ENCODE data around the gene PPP1R12B. TPM values are rescaled to one million over a fixed set of nuclear protein-coding genes. Genes with fewer than 3 reads are reported as not detected.
A peak's percentile ranks its signal among the peaks of the same experiment; 100 is the strongest.
"Not testable (repeated sequence)": the region's sequence is repeated elsewhere in the genome, so short reads cannot be mapped to it uniquely, and the experiment has no call there.

The PPP1R12B gene
- total RNA-seq, 1 experiment from 2014 or later, result 13.1 TPM

- no TSS peak for BruUV-seq (replicated peaks)
- in situ Hi-C loops (cut with HindIII; ENCODE audit: low pct_unique_long_range_greater_than_20kb, low sequenced_read_pairs) (no loop called here), intact Hi-C loops (cut with micrococcal nuclease; ENCODE audit: unreplicated experiment) (no loop called here)
- no peak for TF ChIP-seq TCF7L2 (IDR thresholded peaks at IDR 0.05; ENCODE audit: low read depth, low read length)
- no peak for TF ChIP-seq CTCF (IDR thresholded peaks at IDR 0.05)
- no peak for TF ChIP-seq REST (IDR thresholded peaks at IDR 0.05; ENCODE audit: insufficient read depth in 1 of 2, low read depth in 2 of 2, low read length in 1 of 2)
- TF ChIP-seq SIN3A (IDR thresholded peaks at IDR 0.05; ENCODE audit: borderline replicate concordance, insufficient read depth, low read depth, low read length), result no peak
- TF ChIP-seq POLR2AphosphoS5 (IDR thresholded peaks at IDR 0.05; ENCODE audit: low read depth, low read length), result no peak
- peaks cover 9% of the 10 kb centered on the region; the same call in 1 of the 2 replicates for H3K4me1 ChIP-seq (ENCODE audit: control insufficient read depth, insufficient read depth, low read length)
- ATAC-seq (no peak), DNase-seq (ENCODE audit: low read depth, low spot score) (no peak)
- H3K36me3 ChIP-seq (ENCODE audit: control insufficient read depth, insufficient read depth, low read length), result no peaks in the 10 kb centered on the region
- no peak overlapping the region for H3K27ac ChIP-seq (ENCODE audit: low read length)
- H3K9me3 ChIP-seq (ENCODE audit: control insufficient read depth, insufficient read depth, low read depth, low read length), result no peaks in the 10 kb centered on the region
- no peaks in the 10 kb centered on the region for H3K27me3 ChIP-seq (ENCODE audit: control insufficient read depth, insufficient read depth, low read length)
- H3K4me3 ChIP-seq (ENCODE audit: low read depth in 2 of 2, low read length in 2 of 2), result no peak overlapping the region
- ChIA-PET CTCF (interaction anchor here (0.6 to 0.7 kb wide), 2 partner anchors 39 to 348 kb away, joined by 3 to 15 read pairs; no protein-coding TSS in a partner anchor), POLR2A (interaction anchor here (0.5 kb wide), 1 partner anchor 49 kb away, joined by 7 read pairs; no protein-coding TSS in a partner anchor)
Observed at GRCh38 chr1:202351725-202352124, 3.2 kb downstream of the PPP1R12B start.

GRCh38 chr1:202352583-202353197 is 4.2 kb downstream of the PPP1R12B start:
- H3K27ac ChIP-seq (ENCODE audit: low read length); intact Hi-C loops (cut with micrococcal nuclease; ENCODE audit: unreplicated experiment); H3K9me3 ChIP-seq (ENCODE audit: control insufficient read depth, insufficient read depth, low read depth, low read length); H3K27me3 ChIP-seq (ENCODE audit: control insufficient read depth, insufficient read depth, low read length); H3K4me1 ChIP-seq (ENCODE audit: control insufficient read depth, insufficient read depth, low read length); BruUV-seq (replicated peaks); DNase-seq (ENCODE audit: low read depth, low spot score); ATAC-seq; in situ Hi-C loops (cut with HindIII; ENCODE audit: low pct_unique_long_range_greater_than_20kb, low sequenced_read_pairs); H3K36me3 ChIP-seq (ENCODE audit: control insufficient read depth, insufficient read depth, low read length); H3K4me3 ChIP-seq (ENCODE audit: low read depth in 2 of 2, low read length in 2 of 2): not testable (repeated sequence)
- ChIA-PET POLR2A (interaction anchor here (0.7 kb wide), 1 partner anchor 668 kb away, joined by 3 read pairs; no protein-coding TSS in a partner anchor), CTCF (interaction anchor here (0.7 kb wide), 1 partner anchor 52 kb away, joined by 11 read pairs; no protein-coding TSS in a partner anchor)

GRCh38 chr1:202355944-202356553 is 7.5 kb downstream of the PPP1R12B start:
- Histone ChIP-seq H3K36me3 (ENCODE audit: control insufficient read depth, insufficient read depth, low read length) (no peaks in the 10 kb centered on the region), H3K27me3 (ENCODE audit: control insufficient read depth, insufficient read depth, low read length) (no peaks in the 10 kb centered on the region), H3K9me3 (ENCODE audit: control insufficient read depth, insufficient read depth, low read depth, low read length) (no peaks in the 10 kb centered on the region), H3K4me3 (ENCODE audit: low read depth in 2 of 2, low read length in 2 of 2) (no peak overlapping the region), H3K4me1 (ENCODE audit: control insufficient read depth, insufficient read depth, low read length) (no peaks in the 10 kb centered on the region), H3K27ac (ENCODE audit: low read length) (no peak overlapping the region)
- intact Hi-C loops (cut with micrococcal nuclease; ENCODE audit: unreplicated experiment) (no loop called here), in situ Hi-C loops (cut with HindIII; ENCODE audit: low pct_unique_long_range_greater_than_20kb, low sequenced_read_pairs) (no loop called here)
- no TSS peak for BruUV-seq (replicated peaks)
- POLR2A ChIA-PET, result no interaction called here
- CTCF ChIA-PET, result no interaction called here
- DNase-seq (ENCODE audit: low read depth, low spot score) (no peak), ATAC-seq (0 out of 2 replicates have a peak, but pooled peaks have one; percentile 51)
- TF ChIP-seq SIN3A (IDR thresholded peaks at IDR 0.05; ENCODE audit: borderline replicate concordance, insufficient read depth, low read depth, low read length), result no peak
- no peak for TF ChIP-seq REST (IDR thresholded peaks at IDR 0.05; ENCODE audit: insufficient read depth in 1 of 2, low read depth in 2 of 2, low read length in 1 of 2)
- no peak for TF ChIP-seq CTCF (IDR thresholded peaks at IDR 0.05)
- no peak for TF ChIP-seq TCF7L2 (IDR thresholded peaks at IDR 0.05; ENCODE audit: low read depth, low read length)
- TF ChIP-seq POLR2AphosphoS5 (IDR thresholded peaks at IDR 0.05; ENCODE audit: low read depth, low read length), result no peak

Measured in Panc1 (cell line).